Stimulated activated CD4-positive, alpha-beta T cell treated with anti-CD3 and anti-CD28 coated beads, Interleukin-1b, Interleukin-23, amount 100 ng/mL, for 48 hours (primary cell): ENCODE measurements around the gene KRT82.
A peak's percentile ranks its signal among the peaks of the same experiment; 100 is the strongest.

ENCODE experiments used
- DNase-seq: peaks from one replicate; pipeline ENCODE4 v3.0.0-alpha.2; 2020

The KRT82 gene

GRCh38 chr12:52380271-52380694, 25.9 kb downstream of the KRT82 start:
- DNase-seq: no peak

GRCh38 chr12:52379536-52379935, 26.6 kb downstream of the KRT82 start:
- DNase-seq: no peak

- no peak for DNase-seq
Observed at GRCh38 chr12:52378091-52378490, 28.0 kb downstream of the KRT82 start.

DNA sequence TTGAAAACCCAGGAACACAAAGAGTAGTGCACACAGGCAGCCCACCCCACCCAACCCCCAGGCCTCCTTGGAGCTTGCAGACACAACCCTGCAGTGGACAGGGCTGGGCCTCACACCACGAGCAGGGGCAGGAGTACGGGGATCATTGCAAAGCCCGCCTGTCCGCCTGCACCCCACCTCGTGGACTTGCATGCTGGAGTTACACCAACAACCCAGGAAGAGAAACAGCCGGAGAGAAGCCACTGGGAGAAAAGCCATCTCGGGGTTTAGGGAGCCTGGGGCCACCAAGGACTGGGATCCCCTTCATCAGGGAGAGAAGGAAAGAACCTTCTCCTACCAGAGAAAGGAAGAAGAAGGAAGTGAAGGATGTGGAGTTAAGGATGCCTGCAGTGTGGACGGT, 28.9 kb downstream of the KRT82 start:
- no peak for DNase-seq

- DNase-seq: peak; percentile 47
Observed at GRCh38 chr12:52372216-52373154, 33.6 kb downstream of the KRT82 start.

GRCh38 chr12:52371716-52372115, 34.4 kb downstream of the KRT82 start:
- no peak for DNase-seq

GRCh38 chr12:52370926-52371608, 35.1 kb downstream of the KRT82 start:
- no peak for DNase-seq

- no peak for DNase-seq
Observed at GRCh38 chr12:52369809-52370208, 36.3 kb downstream of the KRT82 start.

DNA sequence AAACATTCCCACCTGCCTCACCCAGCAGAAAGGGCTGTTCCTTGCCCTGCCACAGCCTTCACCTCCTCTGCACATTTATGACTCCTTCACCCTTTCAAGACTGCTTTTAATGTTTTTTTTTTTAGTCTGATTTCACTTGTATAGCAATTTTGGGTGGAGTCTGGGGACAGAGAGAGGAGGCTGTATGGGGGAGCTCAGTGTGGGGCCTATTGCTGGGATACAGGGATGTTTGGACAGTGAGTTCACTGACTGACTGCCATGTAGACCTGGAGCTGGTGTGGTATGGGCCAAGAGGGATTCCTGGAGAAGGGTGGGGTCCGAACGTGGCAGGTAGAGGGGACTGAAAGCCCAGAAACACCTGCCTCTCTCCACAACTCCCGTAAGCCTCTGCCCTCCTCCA, 36.9 kb downstream of the KRT82 start:
- no peak for DNase-seq

DNA sequence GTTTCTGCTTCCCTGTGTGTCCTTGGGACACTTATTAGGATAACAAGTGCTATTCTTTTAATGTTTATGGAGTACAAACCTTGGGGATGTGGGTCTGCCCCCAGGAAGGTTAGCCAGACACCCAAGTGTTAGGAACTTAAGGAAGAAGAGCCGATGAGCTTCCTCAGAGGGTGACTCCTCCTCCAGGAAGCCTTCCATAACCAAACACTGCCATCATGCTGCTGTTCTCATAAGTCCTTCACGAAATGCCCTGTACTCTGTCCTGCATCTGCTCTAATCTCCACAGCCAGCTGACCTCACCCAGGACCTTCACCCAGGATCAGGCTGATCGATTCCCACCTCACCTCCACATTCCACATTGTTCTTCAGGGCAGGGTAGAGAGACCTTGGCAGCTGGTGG, 37.6 kb downstream of the KRT82 start:
- no peak for DNase-seq

DNA sequence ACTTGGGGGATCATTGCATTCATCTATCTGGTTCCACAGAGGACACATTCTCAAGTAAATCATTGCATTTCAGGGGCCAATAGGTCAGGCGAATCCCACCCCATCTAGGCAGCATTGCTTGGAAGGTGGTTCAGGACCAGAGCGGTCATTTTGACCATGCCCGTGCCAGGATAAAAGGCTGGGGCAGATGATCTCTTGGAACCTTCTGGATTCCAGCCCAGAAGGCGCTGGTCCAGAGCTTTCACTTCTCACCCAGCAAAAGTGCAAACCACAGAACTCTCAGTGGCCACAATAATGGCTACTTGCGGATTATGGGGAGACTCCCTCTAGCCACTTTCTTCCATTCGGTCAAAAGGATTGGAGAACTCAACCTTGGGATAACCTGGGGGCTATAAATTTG, 38.3 kb downstream of the KRT82 start:
- no peak for DNase-seq

DNA sequence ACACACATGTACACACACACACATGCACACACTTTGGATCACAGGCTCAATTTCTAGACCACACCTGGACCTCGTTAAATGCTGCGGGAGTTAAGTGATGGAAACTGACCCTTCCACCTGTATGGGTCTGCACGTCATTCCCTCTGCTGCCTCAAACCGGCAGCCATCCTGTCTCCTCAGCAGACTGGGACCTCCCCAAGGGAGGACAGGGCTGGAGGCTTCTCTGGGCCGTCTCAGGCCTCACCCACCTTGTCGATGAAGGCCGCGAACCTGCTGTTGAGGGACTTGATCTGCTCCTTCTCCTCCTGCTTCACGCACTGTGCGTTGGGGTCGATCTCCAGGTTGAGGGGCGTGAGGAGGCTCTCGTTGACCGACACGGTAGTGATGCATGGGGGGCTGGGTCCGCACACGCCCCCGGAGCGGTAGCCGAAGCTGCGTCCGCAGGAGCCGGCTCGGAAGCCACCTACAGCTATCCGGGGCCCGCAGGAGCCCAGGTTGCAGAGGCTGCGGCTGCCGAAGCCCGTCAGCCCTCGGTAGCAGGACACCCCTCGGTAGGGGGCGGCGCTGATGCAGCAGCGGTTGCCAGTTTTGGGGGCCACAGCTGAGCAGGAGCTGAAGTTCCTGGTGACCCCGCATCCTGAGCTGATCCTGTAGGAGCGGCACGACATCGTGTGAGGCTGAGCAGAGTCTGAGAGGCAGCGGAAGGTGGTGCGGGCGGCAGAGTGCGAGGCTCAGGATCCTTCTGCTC, 39.2 kb downstream of the KRT82 start, which contains the start of gene KRT85:
TSS of gene KRT85 (minus strand) at position 744 of the 748 bp plus-strand sequence. CDS start at position 668, 76 bp downstream.
- no peak for DNase-seq

DNA sequence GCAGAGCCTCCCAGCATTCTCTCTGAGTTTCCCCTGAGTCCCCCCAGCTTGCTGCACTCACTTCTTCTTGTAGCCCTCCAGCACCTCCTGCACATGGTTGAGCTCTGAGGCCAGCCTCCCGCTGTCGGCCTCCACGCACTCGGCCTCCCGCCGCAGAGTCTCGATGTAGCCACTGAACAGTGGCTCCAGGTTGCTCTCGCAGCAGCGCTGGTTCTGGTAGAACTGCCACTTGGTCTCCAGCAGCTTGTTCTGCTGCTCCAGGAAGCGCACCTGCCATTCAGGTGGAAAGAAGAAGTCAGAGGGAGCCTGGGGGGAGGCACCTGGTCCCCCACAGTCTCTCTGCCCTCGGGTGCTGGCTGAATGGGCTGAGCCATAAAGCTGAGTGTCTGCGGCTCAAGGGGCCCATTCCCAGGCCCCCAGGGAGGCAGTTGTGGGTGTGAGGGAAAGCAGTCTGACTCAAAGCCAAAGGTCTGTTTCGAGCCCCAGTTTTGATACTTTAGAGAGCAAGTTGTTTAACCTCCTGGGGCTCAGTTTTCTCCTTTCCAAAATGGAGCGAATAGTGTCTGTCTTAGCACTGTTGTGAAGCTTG, 41.1 kb downstream of the KRT82 start:
- DNase-seq: no peak

DNA sequence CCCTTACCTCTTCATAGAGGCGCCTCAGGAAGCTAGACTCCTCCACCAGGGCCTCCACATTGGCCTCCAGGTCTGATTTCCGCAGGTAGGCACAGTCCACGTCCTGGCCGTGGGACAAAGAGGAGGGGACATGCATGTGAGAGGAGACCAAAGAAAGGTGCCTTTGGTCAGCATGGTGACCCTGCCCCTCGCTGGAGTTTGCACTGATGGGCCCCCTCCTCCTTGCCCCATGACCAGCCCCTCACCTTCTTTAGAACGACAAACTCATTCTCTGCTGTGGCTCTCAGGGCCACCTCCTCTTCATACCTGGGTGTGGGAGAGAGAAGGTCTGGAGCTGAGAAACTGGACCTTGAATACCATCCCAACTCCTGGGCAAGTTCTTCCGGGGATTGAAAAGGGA, 42.1 kb downstream of the KRT82 start:
- no peak for DNase-seq

GRCh38 chr12:52363111-52363679, 42.9 kb downstream of the KRT82 start:
- DNase-seq: no peak

GRCh38 chr12:52362118-52362726, 43.9 kb downstream of the KRT82 start:
- DNase-seq: no peak

GRCh38 chr12:52361553-52361952, 44.6 kb downstream of the KRT82 start:
- DNase-seq: no peak

GRCh38 chr12:52360663-52361271, 45.4 kb downstream of the KRT82 start:
- DNase-seq: no peak

DNA sequence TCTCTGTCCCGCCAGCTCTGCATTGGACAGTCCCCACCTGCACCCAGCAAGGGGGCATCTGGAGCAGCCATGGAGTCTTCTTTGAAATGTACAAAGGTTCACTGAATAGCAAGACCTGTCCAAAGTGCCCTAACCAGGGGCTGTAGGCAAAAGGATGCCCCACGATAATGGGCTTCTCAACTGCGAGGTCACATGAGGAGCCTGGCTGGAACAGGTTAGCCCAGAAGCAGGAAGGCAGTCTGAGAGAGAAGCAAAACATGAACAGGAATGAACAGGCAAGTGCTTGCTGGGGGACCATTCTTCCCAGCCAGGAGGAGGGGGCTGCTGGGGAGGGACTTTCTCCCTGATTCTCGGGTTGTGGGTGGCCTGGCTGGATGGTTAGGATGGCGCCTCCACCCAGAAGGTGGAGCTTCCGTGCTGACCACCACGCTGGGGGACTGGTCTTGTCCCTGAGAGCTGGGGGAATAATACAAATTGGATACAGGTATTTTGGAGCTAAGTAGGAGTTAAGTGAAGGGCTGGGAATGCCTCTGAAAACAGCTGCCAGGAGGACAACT, 46.0 kb downstream of the KRT82 start:
- no peak for DNase-seq

- no peak for DNase-seq
Observed at GRCh38 chr12:52359621-52360061, 46.5 kb downstream of the KRT82 start.
